GM18508 (cell line): ENCODE results near the gene CACNA1C.

Experiments used
- ATAC-seq: cut with Tn5 transposase; IDR thresholded peaks from one replicate; pipeline ENCODE4 v1.9.1; 2021; ENCODE audit warnings: moderate number of reproducible peaks; ENCODE audit not compliant: insufficient read depth, unreplicated experiment

Gene CACNA1C

DNA sequence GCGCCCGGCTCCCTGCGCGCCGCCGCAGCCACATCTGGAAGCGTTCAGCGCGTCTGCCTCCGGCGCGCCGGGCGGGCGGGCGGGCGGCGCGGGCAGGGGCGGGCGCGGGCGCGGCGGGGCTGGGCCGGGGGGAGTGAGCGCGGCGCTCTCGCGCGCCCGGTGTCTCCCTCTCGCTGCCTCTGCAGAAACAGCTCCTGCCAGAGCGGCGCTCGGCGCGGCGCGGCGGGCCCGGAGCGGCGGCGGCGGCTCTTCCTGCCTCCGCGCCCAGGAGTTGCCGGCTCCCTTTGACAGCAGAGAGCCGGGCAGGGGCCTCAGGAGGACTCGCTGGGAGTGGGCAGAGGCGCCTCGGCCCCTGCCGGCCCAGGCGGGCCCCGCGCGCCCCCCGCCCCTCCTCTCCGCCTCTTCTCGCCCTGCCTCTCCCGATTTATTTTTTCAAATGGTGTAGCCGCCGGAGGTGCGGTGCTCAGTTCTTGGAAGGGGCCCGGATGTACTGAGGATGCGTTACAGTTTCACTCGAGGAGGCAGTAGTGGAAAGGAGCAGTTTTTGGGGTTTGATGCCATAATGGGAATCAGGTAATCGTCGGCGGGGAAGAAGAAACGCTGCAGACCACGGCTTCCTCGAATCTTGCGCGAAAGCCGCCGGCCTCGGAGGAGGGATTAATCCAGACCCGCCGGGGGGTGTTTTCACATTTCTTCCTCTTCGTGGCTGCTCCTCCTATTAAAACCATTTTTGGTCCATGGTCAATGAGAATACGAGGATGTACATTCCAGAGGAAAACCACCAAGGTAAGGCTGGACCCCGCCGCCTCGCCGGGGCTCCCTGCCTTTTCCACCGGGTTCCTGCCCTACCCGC lies at the start of gene CACNA1C:
TSS of gene CACNA1C (plus strand) at position 162 of the 853 bp plus-strand sequence. CDS start at position 738, 576 bp downstream.
- ATAC-seq: no peak

DNA sequence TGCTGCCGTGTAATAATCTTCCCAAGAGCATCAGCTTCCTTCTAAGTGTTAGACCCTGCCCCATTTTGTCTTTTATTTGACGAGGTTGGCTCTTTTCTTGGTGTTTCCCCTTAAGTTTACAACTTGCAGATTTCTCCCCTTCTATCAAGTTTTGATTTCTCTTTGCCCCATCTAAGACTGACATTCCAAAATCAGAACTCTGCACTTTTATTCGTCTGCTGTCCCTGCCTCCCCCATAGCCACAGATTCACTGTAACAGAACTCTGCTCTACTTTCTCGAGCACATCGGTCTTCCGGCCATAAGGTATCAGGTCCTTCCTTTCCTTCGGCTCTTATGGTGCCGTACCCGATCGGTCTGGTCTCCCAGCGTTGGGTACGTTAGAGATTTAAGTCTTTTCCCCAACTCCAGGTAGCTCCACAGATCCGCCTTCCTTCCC lies 49.1 kb upstream of the CACNA1C start:
- no peak for ATAC-seq

DNA sequence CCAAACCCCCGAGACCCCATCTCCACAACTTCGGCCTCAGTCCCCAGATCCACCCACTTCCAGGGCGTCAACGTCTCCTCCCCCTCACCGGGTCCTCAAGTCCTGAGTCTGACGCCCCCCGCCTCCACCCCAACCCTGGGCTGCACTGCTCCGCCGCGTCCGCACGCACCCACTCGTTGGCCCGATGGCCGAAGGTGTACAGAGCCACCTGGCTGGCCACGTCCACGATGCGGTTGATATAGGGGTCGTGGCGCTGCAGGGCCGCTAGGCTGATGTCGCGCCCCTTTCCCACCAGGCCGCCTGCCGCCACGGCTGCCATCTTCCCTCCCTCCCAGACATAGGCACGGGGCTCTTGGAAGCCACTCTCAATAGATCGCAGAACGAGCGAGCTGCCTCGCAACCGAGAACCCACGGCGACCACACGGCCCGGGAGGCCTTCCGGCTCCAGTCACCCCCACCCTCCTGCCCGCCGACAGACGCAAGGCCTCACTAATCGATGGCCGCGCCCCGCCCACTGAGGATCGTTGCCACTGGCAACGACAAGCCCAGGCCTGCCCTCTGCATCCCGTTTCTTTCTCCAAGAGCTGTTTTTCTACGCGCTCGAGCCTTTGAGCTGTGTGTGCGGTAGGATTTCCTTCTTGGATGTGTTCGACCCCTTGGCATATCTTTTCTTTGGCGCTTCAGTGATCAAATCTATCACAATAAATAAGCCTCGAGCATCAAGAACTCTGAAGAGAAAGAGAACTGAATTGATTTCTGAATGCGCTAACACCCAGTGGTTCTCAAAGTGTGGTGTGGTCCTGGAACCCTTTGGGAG lies 48.5 kb upstream of the CACNA1C start, which contains the start of gene DCP1B:
TSS of gene DCP1B (minus strand) at position 345 of the 817 bp plus-strand sequence. CDS start at position 319, 26 bp downstream.
- ATAC-seq: peak; percentile 76

DNA sequence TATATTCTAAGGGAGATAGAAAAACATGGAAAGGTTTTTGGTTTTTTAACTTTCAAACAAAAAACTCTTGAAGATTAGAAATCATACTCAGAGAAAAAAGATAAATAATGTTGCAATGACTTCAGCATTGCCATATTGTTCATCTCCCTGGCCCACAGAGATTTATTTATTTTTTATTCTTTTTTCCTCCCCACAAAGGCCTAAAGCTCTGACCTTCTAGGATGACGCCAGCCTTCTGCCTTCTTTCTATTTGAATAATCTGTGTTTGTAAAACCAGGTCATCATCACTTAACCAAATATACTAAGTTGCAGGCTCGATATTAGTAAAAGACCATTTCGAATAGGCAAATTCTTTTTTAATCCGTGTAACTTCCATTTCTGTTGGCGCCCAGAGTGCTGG lies 44.1 kb upstream of the CACNA1C start:
- ATAC-seq: no peak

DNA sequence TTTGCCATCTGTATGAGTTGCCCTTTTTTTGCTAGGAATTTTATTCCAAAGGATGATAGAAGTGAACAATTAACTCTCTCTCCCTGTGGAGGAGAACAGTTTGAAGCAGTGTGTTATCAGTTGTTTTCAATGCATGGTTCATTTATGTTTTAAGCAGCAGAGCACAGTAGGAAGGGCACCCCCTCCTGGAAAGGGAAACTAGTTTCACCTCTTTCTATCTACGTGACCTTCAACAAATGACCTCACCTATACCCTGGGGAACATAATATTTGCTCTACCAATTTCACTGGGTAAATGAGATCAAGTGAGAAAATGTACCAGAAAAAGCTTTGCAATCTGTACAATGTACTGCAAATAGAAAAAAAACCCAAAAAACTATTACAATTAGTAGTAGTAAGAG lies 43.2 kb upstream of the CACNA1C start:
- ATAC-seq: no peak

DNA sequence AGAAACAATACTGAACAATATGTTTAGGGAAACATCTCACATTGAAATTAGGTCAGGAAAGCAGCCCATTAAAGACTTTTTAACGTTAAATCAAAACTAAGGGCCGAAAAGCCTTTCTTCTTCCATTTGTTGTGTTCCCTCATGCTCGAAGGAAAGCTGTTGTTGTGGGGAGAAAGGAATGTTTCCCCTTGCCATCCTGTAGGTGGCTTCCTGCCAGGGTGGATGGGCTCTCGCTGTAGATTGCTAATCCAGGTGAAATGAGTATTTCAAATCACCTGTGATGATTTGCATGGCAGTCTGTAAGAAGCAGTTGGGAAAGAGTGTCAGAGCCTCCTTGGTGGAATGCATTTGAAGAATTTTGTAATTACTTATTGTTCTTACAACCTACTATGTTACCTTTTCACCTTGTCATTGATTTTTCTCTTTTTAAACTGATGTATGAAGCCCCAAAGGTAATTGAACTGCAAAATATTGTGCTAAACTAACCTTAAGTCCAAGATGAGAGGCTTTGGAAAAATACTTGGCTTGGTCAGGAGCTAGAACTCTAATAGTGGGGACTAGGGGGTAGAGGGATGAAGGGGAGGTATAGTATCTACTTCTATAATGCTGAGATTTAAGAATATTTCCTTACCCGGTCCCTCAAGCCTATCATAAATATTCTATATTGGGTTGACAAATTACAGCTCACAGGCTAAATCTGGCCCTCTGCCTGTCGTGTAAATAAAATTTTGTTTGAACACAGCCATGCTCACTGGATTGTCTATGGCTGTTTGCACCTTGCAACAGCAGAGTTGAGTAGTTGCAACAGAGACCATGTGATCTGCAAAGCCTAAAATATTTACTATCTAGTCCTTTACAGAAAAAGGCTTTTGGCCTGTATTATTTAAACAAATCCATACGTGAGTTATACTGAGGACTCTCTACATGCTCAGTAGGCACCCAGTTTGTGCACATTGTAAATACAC lies 40.9 kb upstream of the CACNA1C start:
- ATAC-seq: no peak

DNA sequence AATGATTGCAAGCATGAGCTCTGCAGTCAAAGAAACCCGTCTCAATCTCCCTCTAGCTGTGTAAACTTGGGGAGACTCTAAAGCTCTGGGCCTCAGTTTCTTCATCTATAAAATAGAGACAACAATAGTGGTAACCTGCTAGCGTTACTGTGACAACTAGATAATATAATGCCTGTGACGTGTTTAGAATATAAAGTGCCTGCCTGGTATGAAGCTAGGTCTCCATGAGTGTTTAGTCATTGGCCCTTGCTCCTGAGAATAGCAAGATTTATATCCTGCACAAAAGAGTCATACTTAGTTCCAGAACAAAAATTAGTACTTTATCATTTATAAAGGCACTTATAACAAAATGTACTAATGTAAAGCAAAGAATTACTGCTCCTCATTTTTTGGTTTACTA lies 39.7 kb upstream of the CACNA1C start:
- no peak for ATAC-seq

DNA sequence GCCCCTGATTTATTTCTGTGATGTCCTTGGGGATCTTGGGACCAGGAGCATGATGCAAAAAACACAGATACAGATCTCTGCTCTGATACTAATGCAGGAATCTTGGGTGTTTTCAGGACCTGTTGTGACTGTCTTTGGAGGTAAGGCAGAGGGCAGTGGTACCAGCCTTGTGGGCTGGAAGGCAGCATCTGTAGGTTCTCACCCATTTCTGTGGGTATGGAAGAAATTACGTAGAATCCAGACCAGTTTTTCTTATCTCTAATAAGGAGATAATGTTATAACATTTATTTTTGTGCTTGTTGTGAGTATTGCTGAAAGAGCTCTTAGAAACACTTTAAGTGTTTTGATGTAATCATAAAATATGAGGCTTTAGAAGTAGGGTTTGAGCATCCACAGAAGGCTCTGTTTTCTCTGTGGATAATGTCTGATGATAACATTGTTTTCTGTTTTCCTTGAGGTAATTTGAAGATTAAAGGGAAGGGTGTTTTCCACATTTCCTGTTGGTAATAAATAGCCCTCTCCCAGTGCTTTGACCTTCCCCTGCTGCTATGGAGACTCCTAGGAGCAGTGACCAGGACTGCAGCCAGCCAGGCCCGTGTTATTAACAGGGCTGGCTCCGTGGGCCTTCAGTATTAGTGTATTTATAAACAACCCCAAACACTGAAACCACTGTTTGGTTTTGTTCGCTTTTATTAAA lies 39.1 kb upstream of the CACNA1C start:
- ATAC-seq: no peak

DNA sequence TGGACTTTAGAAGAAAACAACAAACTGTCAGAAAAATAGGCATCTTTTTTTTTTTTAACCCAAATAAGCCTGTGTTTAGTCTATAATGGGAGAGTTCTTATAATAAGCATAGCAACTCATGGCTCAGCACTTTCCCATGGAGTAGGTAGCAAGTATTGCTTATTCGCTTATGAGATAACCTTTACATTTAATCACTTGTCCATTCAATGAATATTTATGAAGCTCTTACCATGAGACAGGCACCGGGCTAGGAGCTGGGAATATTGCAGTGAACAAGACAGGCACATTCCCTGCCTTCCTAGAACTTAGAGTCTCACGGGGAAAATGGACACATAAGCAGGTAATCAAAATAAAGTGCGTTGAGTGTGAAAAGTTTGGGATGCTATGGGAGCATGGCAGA lies 38.6 kb upstream of the CACNA1C start:
- no peak for ATAC-seq

DNA sequence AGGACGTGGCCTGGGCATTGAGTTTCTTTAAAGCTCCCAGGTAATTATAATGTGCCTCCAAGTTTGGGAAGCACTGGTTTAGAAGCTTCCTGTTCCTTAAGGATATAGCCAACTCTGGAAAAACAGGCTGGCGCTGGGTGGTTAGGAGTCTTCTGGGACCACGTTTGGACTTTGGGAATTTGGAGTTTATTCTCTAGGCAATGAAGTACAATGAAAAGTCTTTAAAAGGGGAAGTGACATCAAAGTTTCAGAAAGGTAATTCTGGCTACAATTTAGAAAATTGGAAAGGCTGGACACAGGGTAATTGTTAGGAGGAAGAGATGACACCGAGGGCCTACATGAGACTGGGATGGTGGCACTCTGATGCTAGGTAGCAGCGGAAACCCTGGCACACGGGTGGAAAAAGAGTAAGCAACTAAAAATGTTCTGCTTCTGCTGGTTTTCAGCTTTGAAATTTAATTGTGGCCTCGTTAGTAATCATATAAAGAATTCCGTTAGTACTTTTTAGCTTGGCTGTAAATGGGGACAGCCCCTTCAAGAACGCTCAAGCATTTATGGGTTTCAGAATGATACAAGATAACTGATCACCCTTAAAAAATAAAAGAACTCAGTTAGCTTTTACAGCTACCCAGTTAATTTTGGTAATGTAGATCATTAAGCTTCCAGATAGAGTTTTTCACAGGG lies 35.8 kb upstream of the CACNA1C start:
- no peak for ATAC-seq

DNA sequence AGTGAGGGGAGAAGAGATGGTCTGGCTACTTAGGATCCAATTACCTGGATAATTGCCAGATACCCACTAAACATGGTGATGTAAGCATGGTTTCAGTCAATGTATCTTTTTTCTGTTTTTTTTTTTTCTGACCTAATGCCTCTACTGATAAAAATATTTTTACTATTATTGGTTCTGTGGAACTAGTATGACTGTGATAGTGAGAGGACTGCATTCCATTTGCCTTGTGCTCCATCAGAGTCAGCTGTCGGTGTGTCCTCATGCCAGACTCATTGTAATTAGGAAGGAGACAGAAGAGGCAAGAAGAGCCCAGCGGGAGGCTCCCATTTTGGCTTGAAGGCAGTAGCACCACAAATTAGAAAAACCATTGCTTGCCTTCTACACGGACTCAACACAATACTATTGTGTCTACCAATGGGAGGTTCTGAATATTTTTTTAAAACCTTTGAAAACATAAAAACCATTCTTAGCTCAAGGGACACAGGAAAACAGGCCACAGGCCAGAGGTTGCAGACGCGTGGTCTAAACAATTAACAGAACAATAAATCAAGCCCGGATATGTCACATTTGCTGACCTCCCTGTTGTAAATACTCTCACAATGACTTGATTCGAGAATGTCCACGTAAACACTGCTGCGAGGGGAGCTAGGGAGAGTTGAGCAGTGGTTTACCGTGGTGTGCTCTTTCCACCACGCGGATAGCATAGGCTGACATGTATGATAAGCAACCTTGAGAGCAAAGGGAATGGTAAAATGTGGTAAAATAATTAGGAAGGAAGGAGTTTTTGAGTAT lies 35.0 kb upstream of the CACNA1C start:
- ATAC-seq: no peak

DNA sequence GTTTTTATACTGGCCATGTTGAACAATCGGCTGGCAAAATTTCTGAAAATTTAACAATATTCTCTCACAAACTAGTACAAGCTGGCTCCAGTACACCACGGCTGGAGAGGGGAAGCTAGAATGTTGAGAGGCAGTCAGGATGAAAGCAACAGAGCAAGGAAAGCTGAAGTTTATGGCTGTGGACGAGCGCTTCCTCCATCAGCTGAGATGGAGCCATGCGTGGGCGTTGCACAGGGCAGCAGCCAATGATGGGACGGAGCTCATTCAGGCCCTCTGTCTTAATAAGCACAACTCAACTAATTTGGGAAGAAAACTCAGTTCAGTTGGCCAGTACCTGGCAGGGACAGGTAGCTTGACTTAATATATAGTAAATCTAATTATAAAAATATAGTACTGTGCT lies 34.4 kb upstream of the CACNA1C start:
- ATAC-seq: no peak

DNA sequence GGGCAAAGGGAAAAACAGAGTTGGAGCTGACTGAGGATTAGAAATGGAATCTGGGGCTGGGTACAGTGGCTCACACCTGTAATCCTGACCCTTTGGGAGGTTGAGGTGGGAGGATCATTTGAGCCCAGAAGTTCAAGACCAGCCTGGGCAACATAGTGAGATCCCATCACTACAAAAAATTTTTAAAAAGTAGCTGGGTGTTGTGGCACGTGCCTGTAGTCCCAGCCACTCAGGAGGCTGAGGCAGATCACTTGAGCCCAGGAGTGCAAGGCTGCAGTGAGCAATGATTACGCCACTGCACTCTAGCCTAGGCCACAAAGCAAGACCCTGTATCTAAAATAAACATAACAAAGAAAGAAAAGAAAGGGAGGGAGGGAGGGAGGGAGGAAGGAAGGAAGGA lies 33.7 kb upstream of the CACNA1C start:
- no peak for ATAC-seq

DNA sequence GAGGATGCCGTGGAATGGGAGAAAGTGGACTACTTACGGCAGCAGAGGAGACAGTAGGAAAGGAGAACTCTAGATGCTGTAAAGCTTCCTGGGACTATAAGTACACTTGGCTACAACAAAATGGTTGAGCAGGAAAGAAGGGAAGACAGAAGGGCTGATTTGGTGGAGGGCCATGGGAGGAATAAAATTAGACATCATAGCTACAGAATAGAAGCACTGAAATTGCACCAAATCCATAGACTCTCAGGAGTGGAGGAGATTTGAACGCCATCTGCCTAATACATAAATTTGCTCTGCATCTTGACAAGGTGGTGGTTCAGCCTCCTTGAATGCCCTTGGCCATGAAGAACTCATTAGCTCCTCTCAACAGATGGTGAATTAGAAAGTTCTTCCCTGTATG lies 32.3 kb upstream of the CACNA1C start:
- ATAC-seq: no peak

DNA sequence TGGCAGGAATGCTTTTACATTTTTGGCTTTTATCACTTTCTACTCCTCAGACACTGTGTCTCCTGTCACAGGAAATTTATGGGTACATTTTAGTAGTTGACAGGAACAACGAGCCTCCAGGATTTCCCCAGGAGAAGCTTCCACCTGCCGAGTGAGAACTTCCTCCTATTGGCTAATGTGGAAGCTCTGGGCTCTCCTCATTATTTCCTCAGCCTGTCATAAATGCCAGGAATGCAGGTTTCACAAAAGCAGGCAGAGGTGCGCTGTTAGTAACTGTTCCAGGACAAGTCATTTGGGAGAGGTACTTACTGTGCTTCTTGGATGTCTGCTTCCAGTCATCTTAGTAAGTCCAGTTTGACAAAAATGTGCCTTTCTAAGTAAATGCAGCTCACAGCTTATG lies 29.4 kb upstream of the CACNA1C start:
- no peak for ATAC-seq

DNA sequence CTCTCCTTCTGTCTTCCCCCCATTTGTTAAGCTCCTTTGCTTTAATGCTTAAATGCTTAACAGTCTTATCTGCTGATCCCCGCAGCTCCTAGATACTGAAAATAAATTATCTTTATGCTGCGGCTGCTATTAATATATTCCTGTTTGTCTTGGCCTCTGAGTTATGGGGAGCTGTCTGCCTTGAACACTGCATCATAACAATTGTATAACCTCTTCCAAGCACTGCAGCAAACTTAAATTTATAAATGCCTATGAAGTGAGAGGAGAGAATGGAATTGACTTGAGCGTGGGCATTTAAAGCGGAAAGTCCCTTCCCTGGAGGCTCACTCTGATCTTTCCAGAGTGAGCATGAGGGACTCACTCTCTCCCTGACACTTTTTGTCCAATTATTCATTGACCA lies 25.4 kb upstream of the CACNA1C start:
- no peak for ATAC-seq

DNA sequence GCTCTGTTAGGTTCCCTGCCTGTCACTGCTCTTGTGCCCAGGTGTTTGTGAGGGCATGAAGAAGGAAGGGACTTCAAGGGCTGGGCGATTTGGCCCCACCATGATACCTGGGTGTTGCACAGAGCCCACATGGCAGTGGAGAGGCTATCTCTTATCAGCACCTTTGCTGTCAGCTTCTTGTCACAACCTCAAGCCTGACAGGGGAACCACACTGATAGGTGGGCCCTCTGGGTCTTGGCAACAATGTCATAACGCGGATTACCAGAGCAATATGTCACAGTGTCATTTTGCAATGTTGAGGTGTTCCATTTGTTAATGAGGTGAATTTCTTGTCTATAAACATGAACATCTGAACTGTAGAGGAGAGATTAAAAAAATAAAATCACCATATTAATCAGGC lies 22.9 kb upstream of the CACNA1C start:
- no peak for ATAC-seq

DNA sequence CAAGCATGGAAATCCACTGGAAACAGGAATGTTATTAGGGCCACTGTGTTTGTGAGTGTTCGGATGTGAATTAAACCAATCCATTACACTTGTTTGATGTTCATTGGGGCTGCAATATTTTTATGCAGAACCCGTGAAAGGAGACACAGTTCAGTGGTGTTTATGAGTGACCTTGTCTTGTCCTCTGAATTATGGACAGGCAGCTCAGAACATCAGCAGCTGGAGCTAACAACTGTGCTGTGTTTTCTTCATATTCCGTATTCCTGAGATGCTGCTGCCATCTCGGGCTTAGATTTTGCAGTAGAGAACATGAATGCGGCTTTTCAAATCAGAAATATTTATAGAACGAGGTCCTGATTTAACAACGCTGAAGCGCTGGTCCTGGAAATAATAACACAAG lies 20.3 kb upstream of the CACNA1C start:
- ATAC-seq: no peak
